SK-N-MC (cell line): Measurements from ENCODE around the gene CSAG1.
"Not testable (repeated sequence)": the region's sequence is repeated elsewhere in the genome, so short reads cannot be mapped to it uniquely, and the experiment has no call there.

Experiments
- EZH2 ChIP-seq: fragments of 200-600 bp; sonication (generic); IDR thresholded peaks from one replicate; pipeline ENCODE4 v1.6.1; 2017; ENCODE audit warnings: antibody characterized with exemption
- POLR2AphosphoS5 ChIP-seq: IDR thresholded peaks from 2 replicates; pipeline ENCODE4 v1.6.1; 2012; ENCODE audit warnings: mild to moderate bottlenecking, low read depth, low read length, borderline replicate concordance

- TF ChIP-seq EZH2, POLR2AphosphoS5: not testable (repeated sequence)
These were observed 20.4 kb upstream of the CSAG1 start, which contains the start of gene MAGEA2 for GRCh38 chrX:152753686-152754650.
